H9 (cell line): ENCODE measurements around the gene RNASEH2B. TPM values are rescaled to one million over a fixed set of nuclear protein-coding genes. Genes with fewer than 3 reads are reported as not detected.

ENCODE experiments used
- DNase-seq: peaks from one replicate; pipeline ENCODE4 v3.0.0-alpha.2; 2017
- H2AFZ ChIP-seq: one replicate; pipeline ENCODE4 v1.6.1; 2013; ENCODE audit warnings: mild to moderate bottlenecking, low read length, control low read depth, moderate library complexity
- H2AK5ac ChIP-seq: 2 replicates; pipeline ENCODE4 v1.6.1; 2013; ENCODE audit warnings: low read length, control low read depth, mixed read lengths; ENCODE audit not compliant: insufficient read length
- H2BK120ac ChIP-seq: one replicate; pipeline ENCODE4 v1.6.1; 2013; ENCODE audit warnings: low read depth, mild to moderate bottlenecking, low read length, control low read depth, inconsistent platforms; ENCODE audit not compliant: poor library complexity, severe bottlenecking
- H2BK12ac ChIP-seq: 2 replicates; pipeline ENCODE4 v1.6.1; 2013; ENCODE audit warnings: low read length, control low read depth, mixed read lengths, low read depth; ENCODE audit not compliant: insufficient read length
- H2BK15ac ChIP-seq: 2 replicates; pipeline ENCODE4 v1.6.1; 2013; ENCODE audit warnings: low read depth, low read length, control low read depth
- H2BK20ac ChIP-seq: one replicate; pipeline ENCODE4 v1.6.1; 2013; ENCODE audit warnings: low read depth, mild to moderate bottlenecking, low read length, control low read depth, inconsistent platforms; ENCODE audit not compliant: poor library complexity, severe bottlenecking
- H2BK5ac ChIP-seq: 2 replicates; pipeline ENCODE4 v1.6.1; 2013; ENCODE audit warnings: low read length, control low read depth, mixed read lengths; ENCODE audit not compliant: insufficient read length
- H3K14ac ChIP-seq: 2 replicates; pipeline ENCODE4 v1.6.1; 2013; ENCODE audit warnings: low read length, control low read depth; ENCODE audit not compliant: insufficient read depth
- H3K18ac ChIP-seq: 2 replicates; pipeline ENCODE4 v1.6.1; 2013; ENCODE audit warnings: low read depth, mild to moderate bottlenecking, mixed read lengths, low read length, control low read depth; ENCODE audit not compliant: insufficient read length
- H3K23ac ChIP-seq: 2 replicates; pipeline ENCODE4 v1.6.1; 2013; ENCODE audit warnings: low read length, control low read depth, mixed read lengths, low read depth; ENCODE audit not compliant: insufficient read length
- H3K23me2 ChIP-seq: 2 replicates; pipeline ENCODE4 v1.6.1; 2013; ENCODE audit warnings: low read depth, mild to moderate bottlenecking, mixed read lengths, low read length, control low read depth; ENCODE audit not compliant: insufficient read length, poor library complexity, severe bottlenecking
- H3K27ac ChIP-seq: 2 replicates; pipeline ENCODE4 v1.5.1; 2013; ENCODE audit warnings: low read length, control low read depth, mixed read lengths, low read depth; ENCODE audit not compliant: insufficient read length
- H3K27me3 ChIP-seq: 2 replicates; pipeline ENCODE4 v1.6.1; 2013; ENCODE audit warnings: low read length, control low read depth, inconsistent platforms; ENCODE audit not compliant: insufficient read depth
- H3K4ac ChIP-seq: 2 replicates; pipeline ENCODE4 v1.6.1; 2013; ENCODE audit warnings: low read depth, mild to moderate bottlenecking, control low read depth, inconsistent platforms, low read length, moderate library complexity
- H3K4me1 ChIP-seq: 2 replicates; pipeline ENCODE4 v1.6.1; 2013; ENCODE audit warnings: low read length, control low read depth, inconsistent platforms; ENCODE audit not compliant: insufficient read depth
- H3K4me2 ChIP-seq: 2 replicates; pipeline ENCODE4 v1.6.1; 2013; ENCODE audit warnings: low read length, control low read depth, mixed read lengths; ENCODE audit not compliant: insufficient read length, insufficient read depth
- H3K56ac ChIP-seq: 2 replicates; pipeline ENCODE4 v1.6.1; 2013; ENCODE audit warnings: low read depth, mild to moderate bottlenecking, mixed read lengths, low read length, control low read depth; ENCODE audit not compliant: insufficient read length
- H3K79me1 ChIP-seq: 2 replicates; pipeline ENCODE4 v1.6.1; 2013; ENCODE audit warnings: low read depth, mild to moderate bottlenecking, moderate library complexity, low read length, control low read depth, inconsistent platforms; ENCODE audit not compliant: insufficient read depth, poor library complexity, severe bottlenecking
- H3K79me2 ChIP-seq: 2 replicates; pipeline ENCODE4 v1.6.1; 2013; ENCODE audit warnings: low read length, control low read depth, inconsistent platforms; ENCODE audit not compliant: insufficient read depth
- H3K9ac ChIP-seq: 2 replicates; pipeline ENCODE4 v1.6.1; 2013; ENCODE audit warnings: low read length, control low read depth, mixed read lengths; ENCODE audit not compliant: insufficient read length; ENCODE audit errors: extremely low read depth
- H3K9me3 ChIP-seq: one replicate; pipeline ENCODE4 v1.6.1; 2013; ENCODE audit warnings: low read depth, low read length, inconsistent platforms; ENCODE audit not compliant: control insufficient read depth
- H3T11ph ChIP-seq: one replicate; pipeline ENCODE4 v1.6.1; 2013; ENCODE audit warnings: mild to moderate bottlenecking, low read length, control low read depth, inconsistent platforms
- H4K20me1 ChIP-seq: one replicate; pipeline ENCODE4 v1.6.1; 2013; ENCODE audit not compliant: control insufficient read depth, insufficient read length, insufficient read depth
- H4K5ac ChIP-seq: 2 replicates; pipeline ENCODE4 v1.6.1; 2013; ENCODE audit warnings: low read depth, mild to moderate bottlenecking, mixed read lengths, low read length, control low read depth; ENCODE audit not compliant: insufficient read length
- H4K8ac ChIP-seq: replicated peaks from 2 replicates; pipeline ENCODE4 v1.6.1; 2013; ENCODE audit warnings: low read length, control low read depth, mixed read lengths, low read depth; ENCODE audit not compliant: insufficient read length
- H4K91ac ChIP-seq: 2 replicates; pipeline ENCODE4 v1.6.1; 2013; ENCODE audit warnings: low read depth, mild to moderate bottlenecking, moderate library complexity, mixed read lengths, low read length, control low read depth; ENCODE audit not compliant: insufficient read length
- H3K27ac Mint-ChIP-seq, 3 experiments: 2 replicates in 2 of 3; 3 replicates in 1 of 3; pipeline ENCODE4 v1.8.0; 2020 to 2021; ENCODE audit warnings: mixed read lengths in 3 of 3, mild to moderate bottlenecking in 1 of 3, moderate library complexity in 1 of 3
- H3K27me3 Mint-ChIP-seq: 2 replicates; pipeline ENCODE4 v1.8.0; 2021; ENCODE audit warnings: low read depth, mild to moderate bottlenecking, moderate library complexity, mixed read lengths
- H3K36me3 Mint-ChIP-seq, 3 experiments: 2 replicates in 2 of 3; 3 replicates in 1 of 3; pipeline ENCODE4 v1.8.0; 2020 to 2021; ENCODE audit warnings: low read depth in 3 of 3, mixed read lengths in 3 of 3; ENCODE audit not compliant: insufficient read depth in 1 of 3
- H3K4me1 Mint-ChIP-seq, 2 experiments: 2 replicates each; pipeline ENCODE4 v1.8.0; 2020; ENCODE audit warnings: mixed read lengths in 2 of 2
- H3K4me3 Mint-ChIP-seq, 2 experiments: 2 replicates in 1 of 2; 3 replicates in 1 of 2; pipeline ENCODE4 v1.8.0; 2020 to 2021; ENCODE audit warnings: mild to moderate bottlenecking in 2 of 2, mixed read lengths in 2 of 2, moderate library complexity in 1 of 2
- H3K9me3 Mint-ChIP-seq, 2 experiments: 2 replicates in 1 of 2; 3 replicates in 1 of 2; pipeline ENCODE4 v1.8.0; 2020; ENCODE audit warnings: mild to moderate bottlenecking in 2 of 2, mixed read lengths in 2 of 2, moderate library complexity in 1 of 2
- WGBS: extraction: QIAGEN DNeasy Blood & Tissue Kit; methylation state at CpG from one replicate; pipeline ENCODE4 v1.1.7; 2013; ENCODE audit warnings: missing lambda C conversion rate, low lambda C conversion rate, mixed read lengths; ENCODE audit not compliant: insufficient read length; ENCODE audit errors: extremely low coverage; 5-methylcytosine and 5-hydroxymethylcytosine counted together
- total RNA-seq: library from RNA; stranded (reverse); gene quantifications from 2 replicates; pipeline ENCODE4 v1.2.1, GENCODE V29; 2021
- TF ChIP-seq, protein P1 (sequence below): fragments of 200-600 bp; sonication (generic); conservative IDR thresholded peaks from 3 replicates; pipeline ENCODE4 v1.8.0; 2021; ENCODE audit warnings: antibody characterized with exemption, mild to moderate bottlenecking

The RNASEH2B gene
- total RNA-seq, 1 experiment from 2014 or later, result 53.9 TPM

DNA sequence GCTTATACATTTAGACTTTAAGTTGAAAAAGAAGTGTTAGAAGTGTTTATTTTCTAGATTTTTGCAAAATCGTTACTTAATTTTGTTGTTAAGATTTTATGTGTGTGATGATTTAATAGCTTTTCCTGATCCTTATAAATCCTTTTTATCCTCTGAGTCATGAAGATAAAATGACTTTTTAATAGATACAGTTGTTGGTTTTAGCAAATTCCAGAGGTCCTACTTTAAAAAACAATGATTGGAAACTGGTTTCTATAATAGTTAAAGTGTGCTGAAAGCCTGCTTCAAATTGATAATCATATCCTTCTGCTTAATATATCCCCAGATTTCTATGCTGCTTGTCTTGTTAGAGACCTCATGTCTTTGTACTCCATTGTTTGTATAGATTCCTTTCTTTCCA, 39.0 kb downstream of the RNASEH2B start:
- Histone ChIP-seq H3K79me2 (no peaks in the 10 kb centered on the region), H3K9ac (no peak overlapping the region), H3K4ac (no peak overlapping the region), H3K18ac (no peak overlapping the region), H3K27me3 (no peaks in the 10 kb centered on the region), H3K14ac (no peak overlapping the region), H2AFZ (no peak overlapping the region), H2BK5ac (no peak overlapping the region), H3T11ph (no peak overlapping the region), H2AK5ac (no peak overlapping the region), H3K79me1 (no peaks in the 10 kb centered on the region), H3K27ac (no peak overlapping the region), H3K9me3 (no peaks in the 10 kb centered on the region), H3K23me2 (no peaks in the 10 kb centered on the region), H4K91ac (no peak overlapping the region), H4K20me1 (no peaks in the 10 kb centered on the region), H3K4me1 (no peaks in the 10 kb centered on the region), H4K5ac (no peak overlapping the region), H3K23ac (no peak overlapping the region), H2BK20ac (no peak overlapping the region), H3K4me2 (no peak overlapping the region), H2BK12ac (no peak overlapping the region), H3K56ac (no peak overlapping the region), H2BK15ac (no peak overlapping the region), H4K8ac (no peak overlapping the region), H2BK120ac (no peak overlapping the region)
- Mint-ChIP-seq H3K27me3 (no peaks in the 10 kb centered on the region), H3K4me1 (no peaks in the 10 kb centered on the region), H3K9me3 (no peaks in the 10 kb centered on the region), H3K36me3 (peaks cover 0 to 7% (median 3%) of the 10 kb centered on the region in 3 experiments; a peak in 2 of 7 replicates), H3K4me3 (no peak overlapping the region), H3K27ac (no peak overlapping the region)
- TF ChIP-seq, protein P1, sequence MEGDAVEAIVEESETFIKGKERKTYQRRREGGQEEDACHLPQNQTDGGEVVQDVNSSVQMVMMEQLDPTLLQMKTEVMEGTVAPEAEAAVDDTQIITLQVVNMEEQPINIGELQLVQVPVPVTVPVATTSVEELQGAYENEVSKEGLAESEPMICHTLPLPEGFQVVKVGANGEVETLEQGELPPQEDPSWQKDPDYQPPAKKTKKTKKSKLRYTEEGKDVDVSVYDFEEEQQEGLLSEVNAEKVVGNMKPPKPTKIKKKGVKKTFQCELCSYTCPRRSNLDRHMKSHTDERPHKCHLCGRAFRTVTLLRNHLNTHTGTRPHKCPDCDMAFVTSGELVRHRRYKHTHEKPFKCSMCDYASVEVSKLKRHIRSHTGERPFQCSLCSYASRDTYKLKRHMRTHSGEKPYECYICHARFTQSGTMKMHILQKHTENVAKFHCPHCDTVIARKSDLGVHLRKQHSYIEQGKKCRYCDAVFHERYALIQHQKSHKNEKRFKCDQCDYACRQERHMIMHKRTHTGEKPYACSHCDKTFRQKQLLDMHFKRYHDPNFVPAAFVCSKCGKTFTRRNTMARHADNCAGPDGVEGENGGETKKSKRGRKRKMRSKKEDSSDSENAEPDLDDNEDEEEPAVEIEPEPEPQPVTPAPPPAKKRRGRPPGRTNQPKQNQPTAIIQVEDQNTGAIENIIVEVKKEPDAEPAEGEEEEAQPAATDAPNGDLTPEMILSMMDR, result no peak
- no peak for DNase-seq
- 100% methylated on average over 1 of the region's 1 CpG for WGBS
